ENCODE measurements around the gene DBN1. TPM values are rescaled to one million over a fixed set of nuclear protein-coding genes. Genes with fewer than 3 reads are reported as not detected.

Gene DBN1
- total and polyA plus RNA-seq, 4 experiments from 2014 or later: 0.49 to 1.2 (median 0.99) TPM; not detected in 1

GRCh38 chr5:177477701-177478477 is 4.5 kb upstream of the DBN1 start:
- no peak overlapping the region for H3K27ac Mint-ChIP-seq

GRCh38 chr5:177476531-177477233 is 3.2 kb upstream of the DBN1 start:
- H3K4me1 ChIP-seq (ENCODE audit: insufficient read depth, low read length): peaks cover 5% of the 10 kb centered on the region
- Mint-ChIP-seq H3K27ac (no peak overlapping the region), H3K4me1 (peaks cover 2 to 33% (median 12%) of the 10 kb centered on the region in 4 donors), H3K4me3 (peak overlapping the region in 2 of 8 donors; percentile 26 to 76), H3K36me3 (no peaks in the 10 kb centered on the region), H3K9me3 (no peaks in the 10 kb centered on the region), H3K27me3 (peaks cover 0 to 5% of the 10 kb centered on the region in 2 donors)
- H3K9me3 ChIP-seq (ENCODE audit: control insufficient read depth in 1 of 2, low read length in 2 of 2): no peaks in the 10 kb centered on the region
- H3K27ac ChIP-seq (ENCODE audit: low read depth, low read length): no peak overlapping the region
- CTCF ChIA-PET (ENCODE audit: partially characterized antibody): interaction anchor here (0.9 to 1.7 kb wide), 5 partner anchors 21 to 167 kb away, joined by 3 to 6 read pairs (median 5); partner anchors contain the start of gene PDLIM7
- no peak for DNase-seq
- H3K36me3 ChIP-seq (ENCODE audit: insufficient read depth, low read length): no peaks in the 10 kb centered on the region
- intact Hi-C loops (cut with micrococcal nuclease): no loop called here
- POLR2A ChIA-PET (ENCODE audit: partially characterized antibody): interaction anchor here (0.7 to 1.5 kb wide), 2 partner anchors 12 to 21 kb away, joined by 3 read pairs; partner anchors contain the start of gene PDLIM7
- no peak overlapping the region for H3K4me3 ChIP-seq (ENCODE audit: low read length in 2 of 2)
- H3K27me3 ChIP-seq (ENCODE audit: insufficient read depth, low read length): peaks cover 3% of the 10 kb centered on the region

More at GRCh38 chr5:177477701-177478477, 4.5 kb upstream of the DBN1 start:
- Mint-ChIP-seq H3K9me3 (no peaks in the 10 kb centered on the region), H3K27me3 (peaks cover 0 to 5% of the 10 kb centered on the region in 2 donors), H3K4me3 (no peak overlapping the region), H3K4me1 (peaks cover 2 to 33% (median 8%) of the 10 kb centered on the region in 4 donors), H3K36me3 (no peaks in the 10 kb centered on the region)
- Histone ChIP-seq H3K27ac (ENCODE audit: low read depth, low read length) (no peak overlapping the region), H3K4me3 (ENCODE audit: low read length in 2 of 2) (no peak overlapping the region), H3K4me1 (ENCODE audit: insufficient read depth, low read length) (no peaks in the 10 kb centered on the region), H3K36me3 (ENCODE audit: insufficient read depth, low read length) (no peaks in the 10 kb centered on the region), H3K9me3 (ENCODE audit: control insufficient read depth in 1 of 2, low read length in 2 of 2) (no peaks in the 10 kb centered on the region), H3K27me3 (ENCODE audit: insufficient read depth, low read length) (no peaks in the 10 kb centered on the region)
- CTCF ChIA-PET (ENCODE audit: partially characterized antibody): interaction anchor here (0.8 to 1.7 kb wide), 6 partner anchors 15 to 87 kb away, joined by 3 to 5 read pairs (median 4); no protein-coding TSS in a partner anchor
- POLR2A ChIA-PET (ENCODE audit: partially characterized antibody): interaction anchor here (1.0 kb wide), 1 partner anchor 22 kb away, joined by 3 read pairs; no protein-coding TSS in a partner anchor
- DNase-seq: no peak
- intact Hi-C loops (cut with micrococcal nuclease): no loop called here

- DNase-seq: no peak
- Histone ChIP-seq H3K9me3 (ENCODE audit: control insufficient read depth in 1 of 2, low read length in 2 of 2) (no peaks in the 10 kb centered on the region), H3K36me3 (ENCODE audit: insufficient read depth, low read length) (no peaks in the 10 kb centered on the region), H3K27me3 (ENCODE audit: insufficient read depth, low read length) (peaks cover 3% of the 10 kb centered on the region), H3K4me1 (ENCODE audit: insufficient read depth, low read length) (peaks cover 5% of the 10 kb centered on the region), H3K4me3 (ENCODE audit: low read length in 2 of 2) (no peak overlapping the region), H3K27ac (ENCODE audit: low read depth, low read length) (no peak overlapping the region)
- Mint-ChIP-seq H3K27ac (peak overlapping the region in 1 of 7 donors; percentile 42), H3K27me3 (peaks cover 0 to 5% of the 10 kb centered on the region in 2 donors), H3K36me3 (no peaks in the 10 kb centered on the region), H3K9me3 (no peaks in the 10 kb centered on the region), H3K4me1 (peaks cover 2 to 33% (median 12%) of the 10 kb centered on the region in 4 donors), H3K4me3 (peak overlapping the region in 6 of 8 donors; percentile 9 to 76 (median 29))
- CTCF ChIA-PET (ENCODE audit: partially characterized antibody): interaction anchor here (0.9 to 2.2 kb wide), 3 partner anchors 22 to 166 kb away, joined by 3 to 9 read pairs (median 6); partner anchors contain the start of gene PDLIM7
- intact Hi-C loops (cut with micrococcal nuclease): loop anchor here (2.0 kb wide), 1 partner anchor 21 kb away; the partner anchor contains the start of gene PDLIM7
- POLR2A ChIA-PET (ENCODE audit: partially characterized antibody): interaction anchor here (0.7 to 1.5 kb wide), 2 partner anchors 11 to 22 kb away, joined by 3 read pairs; partner anchors contain the start of gene PDLIM7
Observed at GRCh38 chr5:177475563-177476427, 2.4 kb upstream of the DBN1 start.

GRCh38 chr5:177474846-177475562 is 1.6 kb upstream of the DBN1 start:
- H3K27me3 Mint-ChIP-seq: peaks cover 0 to 5% of the 10 kb centered on the region in 2 donors
- H3K9me3 Mint-ChIP-seq: no peaks in the 10 kb centered on the region
- Histone ChIP-seq H3K36me3 (ENCODE audit: insufficient read depth, low read length) (no peaks in the 10 kb centered on the region), H3K9me3 (ENCODE audit: control insufficient read depth in 1 of 2, low read length in 2 of 2) (no peaks in the 10 kb centered on the region), H3K27ac (ENCODE audit: low read depth, low read length) (no peak overlapping the region), H3K27me3 (ENCODE audit: insufficient read depth, low read length) (peaks cover 3% of the 10 kb centered on the region), H3K4me1 (ENCODE audit: insufficient read depth, low read length) (peaks cover 5% of the 10 kb centered on the region), H3K4me3 (ENCODE audit: low read length in 2 of 2) (no peak overlapping the region)
- ChIA-PET POLR2A (ENCODE audit: partially characterized antibody) (no interaction called here), CTCF (ENCODE audit: partially characterized antibody) (interaction anchor here (1.1 to 2.2 kb wide), 2 partner anchors 20 to 26 kb away, joined by 3 to 9 read pairs; no protein-coding TSS in a partner anchor)
- H3K4me3 Mint-ChIP-seq: peak overlapping the region in 5 of 8 donors; percentile 62 to 84 (median 74)
- DNase-seq: no peak
- no peaks in the 10 kb centered on the region for H3K36me3 Mint-ChIP-seq
- intact Hi-C loops (cut with micrococcal nuclease): loop anchor here (2.0 kb wide), 1 partner anchor 22 kb away; the partner anchor contains the start of gene PDLIM7
- peaks cover 2 to 33% (median 12%) of the 10 kb centered on the region in 4 donors for H3K4me1 Mint-ChIP-seq
- H3K27ac Mint-ChIP-seq: peak overlapping the region in 3 of 7 donors; percentile 4 to 65 (median 17)

- Histone ChIP-seq H3K4me3 (ENCODE audit: low read length in 2 of 2) (no peak overlapping the region), H3K36me3 (ENCODE audit: insufficient read depth, low read length) (no peaks in the 10 kb centered on the region), H3K27me3 (ENCODE audit: insufficient read depth, low read length) (peaks cover 3% of the 10 kb centered on the region), H3K9me3 (ENCODE audit: control insufficient read depth in 1 of 2, low read length in 2 of 2) (no peaks in the 10 kb centered on the region), H3K4me1 (ENCODE audit: insufficient read depth, low read length) (peaks cover 5% of the 10 kb centered on the region), H3K27ac (ENCODE audit: low read depth, low read length) (no peak overlapping the region)
- ChIA-PET CTCF (ENCODE audit: partially characterized antibody) (interaction anchor here (1.1 to 2.2 kb wide), 3 partner anchors 19 to 83 kb away, joined by 3 to 9 read pairs (median 3); no protein-coding TSS in a partner anchor), POLR2A (ENCODE audit: partially characterized antibody) (no interaction called here)
- no peaks in the 10 kb centered on the region for H3K9me3 Mint-ChIP-seq
- no peaks in the 10 kb centered on the region for H3K36me3 Mint-ChIP-seq
- peaks cover 0 to 5% of the 10 kb centered on the region in 2 donors for H3K27me3 Mint-ChIP-seq
- H3K27ac Mint-ChIP-seq: peak overlapping the region in 3 of 7 donors; percentile 17 to 65 (median 60)
- peaks cover 2 to 28% (median 11%) of the 10 kb centered on the region in 4 donors for H3K4me1 Mint-ChIP-seq
- intact Hi-C loops (cut with micrococcal nuclease): loop anchor here (2.0 kb wide), 1 partner anchor 23 kb away; the partner anchor contains the start of gene PDLIM7
- no peak for DNase-seq
- peak overlapping the region; percentile 62 to 84 (median 74) for H3K4me3 Mint-ChIP-seq
Observed at GRCh38 chr5:177474002-177474476, 605 bp upstream of the DBN1 start.
